Chondrocyte (in vitro differentiated cells): ENCODE data around the gene ADAP1. TPM values are rescaled to one million over a fixed set of nuclear protein-coding genes. Genes with fewer than 3 reads are reported as not detected.

Source experiments
- DNase-seq: peaks from one replicate; pipeline ENCODE4 v3.0.0; 2021; ENCODE audit warnings: mixed read lengths, low spot score
- H3K27ac Mint-ChIP-seq: one replicate; pipeline ENCODE4 v1.8.0; 2021; ENCODE audit warnings: mild to moderate bottlenecking, moderate library complexity, mixed read lengths; ENCODE audit not compliant: unreplicated experiment
- H3K27me3 Mint-ChIP-seq: 2 replicates; pipeline ENCODE4 v1.8.0; 2021; ENCODE audit warnings: low read depth, mixed read lengths
- H3K36me3 Mint-ChIP-seq: 2 replicates; pipeline ENCODE4 v1.8.0; 2021; ENCODE audit warnings: low read depth, mixed read lengths
- H3K4me1 Mint-ChIP-seq: 2 replicates; pipeline ENCODE4 v1.8.0; 2021; ENCODE audit warnings: low read depth, mild to moderate bottlenecking, mixed read lengths
- H3K4me3 Mint-ChIP-seq: one replicate; pipeline ENCODE4 v1.8.0; 2021; ENCODE audit warnings: mild to moderate bottlenecking, moderate library complexity, mixed read lengths; ENCODE audit not compliant: unreplicated experiment
- H3K9me3 Mint-ChIP-seq: 2 replicates; pipeline ENCODE4 v1.8.0; 2021; ENCODE audit warnings: low read depth, mixed read lengths
- total RNA-seq: library from RNA; stranded (reverse); gene quantifications from 3 replicates; pipeline ENCODE4 v1.2.1, GENCODE V29; 2021
- TF ChIP-seq, protein P1 (sequence below): fragments of 200-600 bp; sonication (generic); IDR thresholded peaks from 2 replicates; pipeline ENCODE4 v1.5.0; 2021; ENCODE audit warnings: antibody characterized with exemption, mild to moderate bottlenecking, moderate library complexity

Gene ADAP1
- total RNA-seq, 1 donor from 2014 or later, result 6.7 TPM

DNA sequence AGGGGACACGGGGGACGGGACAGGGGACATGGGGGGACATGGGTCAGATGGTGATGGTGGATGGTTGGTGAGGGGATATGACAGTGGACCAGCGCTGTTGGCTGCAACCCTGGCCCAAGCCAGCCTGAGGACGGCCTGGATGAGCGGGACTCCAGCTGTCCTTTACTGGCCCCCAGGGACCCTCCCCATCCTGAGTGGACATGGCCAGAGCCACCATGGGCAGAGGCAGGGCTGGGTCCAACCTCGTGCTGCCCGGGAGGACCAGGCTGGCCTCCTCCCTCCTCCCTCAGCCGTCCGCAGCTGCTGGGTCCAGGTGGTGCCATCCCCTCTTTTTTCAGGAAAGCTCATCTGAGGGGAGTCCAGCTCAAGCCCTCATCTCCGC lies 47.7 kb downstream of the ADAP1 start:
- Mint-ChIP-seq H3K4me3 (no peak overlapping the region), H3K4me1 (peaks cover 4% of the 10 kb centered on the region), H3K27ac (no peak overlapping the region), H3K36me3 (no peaks in the 10 kb centered on the region), H3K27me3 (peaks cover 4% of the 10 kb centered on the region), H3K9me3 (no peaks in the 10 kb centered on the region)
- TF ChIP-seq, protein P1, sequence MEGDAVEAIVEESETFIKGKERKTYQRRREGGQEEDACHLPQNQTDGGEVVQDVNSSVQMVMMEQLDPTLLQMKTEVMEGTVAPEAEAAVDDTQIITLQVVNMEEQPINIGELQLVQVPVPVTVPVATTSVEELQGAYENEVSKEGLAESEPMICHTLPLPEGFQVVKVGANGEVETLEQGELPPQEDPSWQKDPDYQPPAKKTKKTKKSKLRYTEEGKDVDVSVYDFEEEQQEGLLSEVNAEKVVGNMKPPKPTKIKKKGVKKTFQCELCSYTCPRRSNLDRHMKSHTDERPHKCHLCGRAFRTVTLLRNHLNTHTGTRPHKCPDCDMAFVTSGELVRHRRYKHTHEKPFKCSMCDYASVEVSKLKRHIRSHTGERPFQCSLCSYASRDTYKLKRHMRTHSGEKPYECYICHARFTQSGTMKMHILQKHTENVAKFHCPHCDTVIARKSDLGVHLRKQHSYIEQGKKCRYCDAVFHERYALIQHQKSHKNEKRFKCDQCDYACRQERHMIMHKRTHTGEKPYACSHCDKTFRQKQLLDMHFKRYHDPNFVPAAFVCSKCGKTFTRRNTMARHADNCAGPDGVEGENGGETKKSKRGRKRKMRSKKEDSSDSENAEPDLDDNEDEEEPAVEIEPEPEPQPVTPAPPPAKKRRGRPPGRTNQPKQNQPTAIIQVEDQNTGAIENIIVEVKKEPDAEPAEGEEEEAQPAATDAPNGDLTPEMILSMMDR, result no peak
- no peak for DNase-seq

- DNase-seq, result no peak
- Mint-ChIP-seq H3K9me3 (no peaks in the 10 kb centered on the region), H3K27me3 (peaks cover 4% of the 10 kb centered on the region), H3K4me3 (peak overlapping the region; percentile 46), H3K4me1 (peaks cover 4% of the 10 kb centered on the region), H3K36me3 (no peaks in the 10 kb centered on the region), H3K27ac (no peak overlapping the region)
- TF ChIP-seq, protein P1, result no peak
Measured at GRCh38 chr7:904847-905246, 49.6 kb downstream of the ADAP1 start.

GRCh38 chr7:903921-904755 lies 50.3 kb downstream of the ADAP1 start:
- H3K4me3 Mint-ChIP-seq, result no peak overlapping the region
- TF ChIP-seq, protein P1, result no peak
- H3K27ac Mint-ChIP-seq, result no peak overlapping the region
- peaks cover 4% of the 10 kb centered on the region for H3K27me3 Mint-ChIP-seq
- H3K4me1 Mint-ChIP-seq, result peaks cover 4% of the 10 kb centered on the region
- H3K36me3 Mint-ChIP-seq, result no peaks in the 10 kb centered on the region
- H3K9me3 Mint-ChIP-seq, result no peaks in the 10 kb centered on the region
- no peak for DNase-seq

- H3K36me3 Mint-ChIP-seq, result no peaks in the 10 kb centered on the region
Measured at GRCh38 chr7:902996-903395, 51.5 kb downstream of the ADAP1 start.

GRCh38 chr7:901388-902154 lies 52.9 kb downstream of the ADAP1 start:
- no peak overlapping the region for H3K4me3 Mint-ChIP-seq
- peaks cover 4% of the 10 kb centered on the region for H3K4me1 Mint-ChIP-seq
- H3K9me3 Mint-ChIP-seq, result no peaks in the 10 kb centered on the region

More at GRCh38 chr7:902996-903395, 51.5 kb downstream of the ADAP1 start:
- no peak for DNase-seq
- H3K9me3 Mint-ChIP-seq, result no peaks in the 10 kb centered on the region
- H3K27me3 Mint-ChIP-seq, result peaks cover 4% of the 10 kb centered on the region
- H3K4me3 Mint-ChIP-seq, result no peak overlapping the region
- peaks cover 4% of the 10 kb centered on the region for H3K4me1 Mint-ChIP-seq
- no peak overlapping the region for H3K27ac Mint-ChIP-seq
- TF ChIP-seq, protein P1, result no peak

More at GRCh38 chr7:901388-902154, 52.9 kb downstream of the ADAP1 start:
- H3K27me3 Mint-ChIP-seq, result peaks cover 4% of the 10 kb centered on the region
- TF ChIP-seq, protein P1, result no peak
- no peak overlapping the region for H3K27ac Mint-ChIP-seq
- peaks cover 2% of the 10 kb centered on the region for H3K36me3 Mint-ChIP-seq
- no peak for DNase-seq
